WTC11 (cell line): ENCODE results near the gene LAMB4. TPM values are rescaled to one million over a fixed set of nuclear protein-coding genes. Genes with fewer than 3 reads are reported as not detected.

ENCODE experiments used
- ATAC-seq: fragments of 200-7000 bp; cut with Tn5 transposase; 2 replicates; pipeline ENCODE4 v1.10.0; 2021; ENCODE audit warnings: mild to moderate bottlenecking, moderate library complexity
- CTCF ChIA-PET: fragments of 300-600 bp; sonication (Branson Sonifier 250); formaldehyde crosslinking; loops from one replicate; lab custom pipeline; 2021; ENCODE audit warnings: antibody characterized with exemption; lab: Charles Lee
- POLR2A ChIA-PET: fragments of 350-600 bp; sonication (Branson Sonifier 250); formaldehyde crosslinking; loops from one replicate; lab custom pipeline; 2021; ENCODE audit warnings: antibody characterized with exemption; lab: Charles Lee
- DNase-seq: peaks from one replicate; pipeline ENCODE4 v3.0.0; 2021; ENCODE audit warnings: low spot score
- H3K27ac Mint-ChIP-seq: 2 replicates; pipeline ENCODE4 v1.8.0; 2021; ENCODE audit warnings: mixed read lengths
- H3K27me3 Mint-ChIP-seq: 2 replicates; pipeline ENCODE4 v1.8.0; 2021; ENCODE audit warnings: low read depth, mild to moderate bottlenecking, moderate library complexity, mixed read lengths
- H3K36me3 Mint-ChIP-seq: 2 replicates; pipeline ENCODE4 v1.8.0; 2021; ENCODE audit warnings: mixed read lengths
- H3K4me1 Mint-ChIP-seq: 2 replicates; pipeline ENCODE4 v1.8.0; 2022; ENCODE audit warnings: mixed read lengths
- H3K4me3 Mint-ChIP-seq: 2 replicates; pipeline ENCODE4 v1.8.0; 2021; ENCODE audit warnings: mild to moderate bottlenecking, moderate library complexity, mixed read lengths
- H3K9me3 Mint-ChIP-seq: 2 replicates; pipeline ENCODE4 v1.8.0; 2021; ENCODE audit warnings: mixed read lengths
- ATF2 ChIP-seq: sonication (generic); formaldehyde crosslinking; IDR thresholded peaks from 2 replicates; pipeline ENCODE4 v1.8.1; 2022; ENCODE audit warnings: low read depth, missing genetic modification reagents, borderline replicate concordance
- CDX4 ChIP-seq: fragments of 250-450 bp; sonication (Bioruptor Pico); IDR thresholded peaks from 2 replicates; pipeline ENCODE4 v1.9.0; 2021; ENCODE audit warnings: moderate library complexity, mild to moderate bottlenecking, inconsistent platforms, borderline replicate concordance
- ERG ChIP-seq: fragments of 250-450 bp; sonication (Bioruptor Pico); IDR thresholded peaks from 2 replicates; pipeline ENCODE4 v1.8.0; 2021; ENCODE audit warnings: mild to moderate bottlenecking
- GABPB1 ChIP-seq: sonication (generic); formaldehyde crosslinking; IDR thresholded peaks from 2 replicates; pipeline ENCODE4 v1.8.1; 2023; ENCODE audit warnings: mild to moderate bottlenecking, missing genetic modification reagents
- JAZF1 ChIP-seq: fragments of 250-450 bp; sonication (Bioruptor Pico); IDR thresholded peaks from 2 replicates; pipeline ENCODE4 v1.9.0; 2021; ENCODE audit warnings: moderate library complexity, mild to moderate bottlenecking, inconsistent platforms
- MLX ChIP-seq: sonication (generic); formaldehyde crosslinking; IDR thresholded peaks from 2 replicates; pipeline ENCODE4 v1.8.1; 2023; ENCODE audit warnings: mild to moderate bottlenecking, missing genetic modification reagents, moderate library complexity
- MYBL2 ChIP-seq: sonication (generic); formaldehyde crosslinking; IDR thresholded peaks from 2 replicates; pipeline ENCODE4 v1.8.1; 2023; ENCODE audit warnings: mild to moderate bottlenecking, moderate library complexity, missing genetic modification reagents
- SMAD4 ChIP-seq: sonication (generic); formaldehyde crosslinking; IDR thresholded peaks from 2 replicates; pipeline ENCODE4 v1.8.0; 2022; ENCODE audit warnings: mild to moderate bottlenecking, missing genetic modification reagents
- STAT6 ChIP-seq: sonication (generic); formaldehyde crosslinking; conservative IDR thresholded peaks from 2 replicates; pipeline ENCODE4 v1.8.1; 2023; ENCODE audit warnings: mild to moderate bottlenecking, low read depth, missing genetic modification reagents, moderate library complexity
- TCF7 ChIP-seq: sonication (generic); formaldehyde crosslinking; IDR thresholded peaks from 2 replicates; pipeline ENCODE4 v1.8.0; 2022; ENCODE audit warnings: mild to moderate bottlenecking, low read depth, missing genetic modification reagents, moderate library complexity
- USF2 ChIP-seq: sonication (generic); formaldehyde crosslinking; IDR thresholded peaks from 2 replicates; pipeline ENCODE4 v1.8.1; 2023; ENCODE audit warnings: mild to moderate bottlenecking, missing genetic modification reagents, moderate library complexity
- ZNF232 ChIP-seq: sonication (generic); formaldehyde crosslinking; IDR thresholded peaks from 2 replicates; pipeline ENCODE4 v1.8.0; 2022; ENCODE audit warnings: mild to moderate bottlenecking, missing genetic modification reagents
- ZNF317 ChIP-seq: sonication (generic); formaldehyde crosslinking; IDR thresholded peaks from 2 replicates; pipeline ENCODE4 v1.8.1; 2023; ENCODE audit warnings: low read depth, mild to moderate bottlenecking, moderate library complexity, missing genetic modification reagents, borderline replicate concordance
- ZNF671 ChIP-seq: fragments of 250-450 bp; sonication (Bioruptor Pico); IDR thresholded peaks from 2 replicates; pipeline ENCODE4 v1.8.0; 2021; ENCODE audit warnings: mild to moderate bottlenecking
- total RNA-seq: library from RNA; stranded (reverse); gene quantifications from 3 replicates; pipeline ENCODE4 v1.2.3, GENCODE V29; 2021

The LAMB4 gene
- total RNA-seq, 1 experiment from 2014 or later = not detected

- TF ChIP-seq JAZF1 (CRISPR knock-in tag) = no peak
- TF ChIP-seq TCF7 (CRISPR knock-in tag) = no peak
- no peak for TF ChIP-seq STAT6 (CRISPR knock-in tag)
- no peak for TF ChIP-seq ERG
- TF ChIP-seq GABPB1 (CRISPR knock-in tag) = no peak
- TF ChIP-seq, all 79 proteins: peak for 0
These were observed 46.2 kb downstream of the LAMB4 start (continued) for GRCh38 chr7:108083980-108084379.

GRCh38 chr7:108079648-108080591 is 50.2 kb downstream of the LAMB4 start:
- DNase-seq (no peak), ATAC-seq (no peak)
- peaks cover 7% of the 10 kb centered on the region for H3K36me3 Mint-ChIP-seq
- peaks cover 9% of the 10 kb centered on the region for H3K9me3 Mint-ChIP-seq
- TF ChIP-seq CDX4 (CRISPR knock-in tag) = 0 out of 2 replicates have a peak, but pooled peaks have one; percentile 47
- TF ChIP-seq MLX (CRISPR knock-in tag) = no peak
- TF ChIP-seq MYBL2 = no peak
- H3K4me1 Mint-ChIP-seq = peaks cover 19% of the 10 kb centered on the region
- no peak overlapping the region for H3K27ac Mint-ChIP-seq
- no peaks in the 10 kb centered on the region for H3K27me3 Mint-ChIP-seq
- H3K4me3 Mint-ChIP-seq = no peak overlapping the region
- CTCF ChIA-PET = interaction anchor here (0.6 kb wide), 1 partner anchor 17 kb away, joined by 3 read pairs; no protein-coding TSS in a partner anchor
- POLR2A ChIA-PET = no interaction called here

GRCh38 chr7:108079276-108079647 is 50.9 kb downstream of the LAMB4 start:
- TF ChIP-seq ZNF232 (no peak), SMAD4 (no peak), ZNF671 (CRISPR knock-in tag) (no peak), ZNF317 (CRISPR knock-in tag) (no peak), USF2 (CRISPR knock-in tag) (no peak), ATF2 (no peak)
- H3K9me3 Mint-ChIP-seq = peaks cover 9% of the 10 kb centered on the region
- H3K4me3 Mint-ChIP-seq = no peak overlapping the region
- CTCF ChIA-PET = no interaction called here
- H3K27ac Mint-ChIP-seq = no peak overlapping the region
- H3K36me3 Mint-ChIP-seq = peaks cover 7% of the 10 kb centered on the region
- DNase-seq (no peak), ATAC-seq (no peak)
- POLR2A ChIA-PET = no interaction called here
- H3K27me3 Mint-ChIP-seq = no peaks in the 10 kb centered on the region
- H3K4me1 Mint-ChIP-seq = peaks cover 19% of the 10 kb centered on the region
